GM18907 (cell line): Measurements from ENCODE around the gene OPRD1.
"Not testable (repeated sequence)": the region's sequence is repeated elsewhere in the genome, so short reads cannot be mapped to it uniquely, and the experiment has no call there.

Experiments
- ATAC-seq: cut with Tn5 transposase; IDR thresholded peaks from one replicate; pipeline ENCODE4 v1.9.1; 2021; ENCODE audit warnings: mild to moderate bottlenecking, moderate library complexity; ENCODE audit not compliant: unreplicated experiment

The OPRD1 gene

GRCh38 chr1:28840928-28841544 is 29.1 kb downstream of the OPRD1 start:
- ATAC-seq, result no peak

GRCh38 chr1:28845786-28846543 is 34.0 kb downstream of the OPRD1 start:
- no peak for ATAC-seq

- not testable (repeated sequence) for ATAC-seq
Observed at GRCh38 chr1:28847207-28847606, 35.2 kb downstream of the OPRD1 start.

DNA sequence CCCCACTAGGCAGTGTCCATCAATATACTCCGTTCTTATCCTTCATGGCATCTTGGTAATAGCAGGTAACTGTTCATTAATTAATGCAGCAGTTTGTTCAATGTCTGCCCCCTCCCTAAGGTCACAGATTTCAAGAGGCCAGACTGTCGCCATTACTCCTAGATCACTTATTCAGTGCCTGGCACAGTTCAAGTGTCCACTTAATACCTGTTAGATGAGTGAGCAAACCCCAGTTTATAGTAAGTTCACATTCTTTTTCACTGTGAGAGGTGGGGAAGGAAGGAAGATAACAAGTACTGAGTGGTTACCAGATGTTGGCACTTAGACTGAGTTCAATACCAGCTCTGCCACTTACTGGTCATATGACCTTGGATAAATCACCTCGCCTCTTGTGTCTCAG is 36.4 kb downstream of the OPRD1 start:
- ATAC-seq, result no peak

- no peak for ATAC-seq
Observed at GRCh38 chr1:28853093-28853742, 41.2 kb downstream of the OPRD1 start.

DNA sequence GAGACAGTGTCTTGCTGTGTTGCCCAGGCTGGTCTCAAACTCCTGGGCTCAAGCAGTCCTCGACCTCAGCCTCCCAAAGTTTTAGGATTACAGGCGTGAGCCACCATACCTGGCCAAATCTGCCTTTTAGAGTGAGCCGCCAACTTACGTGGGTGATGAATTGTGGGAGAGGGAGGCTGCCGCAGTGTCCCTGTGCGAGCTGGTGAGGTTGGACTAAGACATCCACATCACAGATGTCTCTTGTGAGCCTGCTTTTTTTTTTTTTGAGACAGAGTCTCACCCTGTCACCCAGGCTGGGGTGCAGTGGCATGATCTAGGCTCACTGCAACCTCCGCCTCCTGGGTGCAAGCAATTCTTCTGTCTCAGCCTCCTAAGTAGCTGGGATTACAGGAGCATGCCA is 42.4 kb downstream of the OPRD1 start:
- ATAC-seq, result not testable (repeated sequence)

GRCh38 chr1:28855046-28855445 is 43.1 kb downstream of the OPRD1 start:
- no peak for ATAC-seq

- ATAC-seq, result no peak
Observed at GRCh38 chr1:28855469-28855951, 43.5 kb downstream of the OPRD1 start.

DNA sequence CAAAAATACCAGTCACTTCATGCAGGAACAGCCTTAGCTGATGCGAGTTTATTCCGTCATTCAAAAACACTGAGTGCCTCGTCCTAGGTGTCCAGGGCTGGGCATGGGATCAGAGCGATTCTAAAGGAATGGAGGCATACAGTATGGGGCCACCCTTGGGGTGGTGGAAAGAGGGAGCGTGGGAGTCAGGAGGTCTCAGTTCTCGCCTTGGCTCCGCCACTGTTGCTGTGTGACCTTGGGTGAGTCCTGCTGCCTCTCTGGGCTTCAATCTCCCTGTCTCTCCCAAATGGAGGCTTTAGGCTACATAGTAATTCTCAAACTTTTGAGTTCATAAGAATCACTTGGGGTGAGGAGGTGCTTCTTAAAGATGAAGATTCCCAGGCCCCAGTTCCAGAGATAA is 44.0 kb downstream of the OPRD1 start:
- ATAC-seq, result no peak

- peak; percentile 60 for ATAC-seq
Observed at GRCh38 chr1:28860332-28861073, 48.5 kb downstream of the OPRD1 start.

- no peak for ATAC-seq
Observed at GRCh38 chr1:28862571-28863403, 50.8 kb downstream of the OPRD1 start.

- no peak for ATAC-seq
Observed at GRCh38 chr1:28864695-28865094, 52.7 kb downstream of the OPRD1 start.

DNA sequence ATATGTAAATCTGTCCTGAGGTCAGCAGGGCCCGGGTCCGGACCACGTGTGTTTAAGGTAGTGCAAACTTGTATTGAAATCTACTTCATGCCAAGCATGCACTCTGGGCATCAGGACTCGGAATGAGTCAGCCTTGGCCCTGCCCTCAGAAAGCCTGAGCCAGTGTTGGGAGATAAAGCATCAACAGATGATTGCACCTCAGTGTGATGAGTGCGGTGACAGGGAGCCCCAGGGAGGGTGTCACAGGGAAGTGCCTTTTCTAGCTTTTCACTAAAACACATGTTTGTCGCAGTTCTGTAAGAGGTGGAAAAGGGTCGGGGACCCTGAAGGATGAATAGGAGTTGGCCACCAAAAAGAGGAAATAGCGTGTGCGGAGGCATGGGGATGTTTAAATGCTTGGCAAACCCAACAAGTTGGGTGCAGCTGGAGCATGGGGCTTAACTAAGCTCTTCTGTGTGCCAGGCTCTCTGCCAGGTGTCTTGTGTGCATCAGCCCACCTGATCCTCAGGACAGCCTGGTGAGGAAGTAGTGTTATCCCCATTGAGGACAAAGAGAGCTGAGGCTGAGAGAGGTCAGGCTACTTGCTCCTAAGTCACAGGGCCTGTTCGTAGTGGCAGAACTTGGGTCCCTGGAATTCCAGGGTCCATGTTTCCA is 54.2 kb downstream of the OPRD1 start:
- no peak for ATAC-seq

DNA sequence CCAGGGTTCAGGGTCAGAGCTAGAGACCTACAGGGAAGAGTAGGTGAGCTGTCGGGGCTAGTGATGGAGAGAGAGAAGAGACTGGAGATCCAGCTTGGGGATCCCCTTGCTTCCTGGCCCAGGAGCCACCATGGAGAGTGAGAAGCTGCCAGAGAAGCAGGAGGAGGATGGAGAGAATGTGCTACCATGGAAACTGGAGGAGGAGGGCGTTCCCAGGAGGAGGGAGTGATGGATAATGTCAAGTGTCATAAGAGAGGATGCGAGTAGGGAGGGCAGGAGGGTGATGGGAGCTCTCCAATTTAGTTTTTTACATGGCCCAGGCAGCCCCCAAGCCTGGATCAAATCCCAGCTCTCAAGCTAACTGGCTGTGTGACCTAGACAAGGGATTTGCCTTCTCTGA is 55.9 kb downstream of the OPRD1 start:
- ATAC-seq, result no peak

- ATAC-seq, result no peak
Observed at GRCh38 chr1:28869952-28870351, 58.0 kb downstream of the OPRD1 start.

DNA sequence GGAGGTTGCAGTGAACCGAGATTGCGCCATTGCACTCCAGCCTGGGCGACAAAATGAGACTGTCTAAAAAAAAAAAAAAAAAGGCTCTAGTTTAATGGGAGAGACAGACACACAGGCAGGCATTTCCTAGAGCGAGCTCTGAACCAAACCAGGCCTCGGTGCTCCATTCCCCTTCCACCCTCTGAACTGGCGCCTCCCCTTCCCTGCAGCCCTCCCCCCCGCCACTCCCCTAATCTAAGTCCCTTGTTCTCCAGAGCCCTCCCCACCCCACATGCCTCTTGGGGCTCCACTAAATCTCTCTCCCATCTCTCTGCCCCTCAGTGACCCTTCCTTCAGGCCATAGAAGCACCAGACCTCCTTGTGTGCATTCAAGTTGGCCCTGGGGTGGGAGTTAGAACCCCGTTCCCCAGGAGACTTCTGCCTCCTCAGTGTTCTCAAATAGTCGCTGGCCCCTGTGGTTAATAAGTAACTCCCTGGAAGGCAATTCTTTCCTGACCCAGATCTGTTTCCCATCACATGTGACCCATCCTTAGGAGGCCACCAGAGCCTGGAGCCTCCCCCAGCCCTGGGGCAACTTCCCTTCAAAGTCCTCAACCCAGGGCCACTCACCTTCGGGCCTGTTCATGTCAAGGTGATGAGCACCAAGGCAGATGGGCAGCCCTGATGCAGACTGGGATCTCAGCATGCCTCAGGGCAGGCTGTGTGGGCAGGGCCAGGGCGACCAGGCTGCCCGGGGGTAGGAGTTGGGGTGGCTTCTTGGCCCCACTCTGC is 59.8 kb downstream of the OPRD1 start:
- ATAC-seq, result no peak

DNA sequence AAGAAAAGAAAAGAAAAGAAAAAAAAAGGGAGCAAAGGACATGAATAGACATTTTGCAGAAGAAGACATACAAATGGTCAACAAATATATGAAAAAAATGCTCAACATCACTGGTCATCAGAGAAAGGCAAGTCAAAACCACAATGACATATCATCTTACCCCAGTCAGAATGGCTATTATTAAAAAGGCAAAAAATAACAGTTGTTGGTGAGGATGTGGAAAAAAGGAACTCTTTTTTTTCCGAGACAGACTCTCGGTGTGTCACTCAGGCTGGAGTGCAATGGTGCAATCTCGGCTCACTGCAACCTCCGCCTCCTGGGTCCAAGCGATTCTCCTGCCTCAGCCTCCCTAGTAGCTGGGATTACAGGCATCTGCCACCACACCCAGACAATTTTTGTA is 63.2 kb downstream of the OPRD1 start:
- ATAC-seq, result not testable (repeated sequence)

- ATAC-seq, result peak; percentile 64
Observed at GRCh38 chr1:28877132-28877781, 65.3 kb downstream of the OPRD1 start.

GRCh38 chr1:28878796-28879195 is 66.8 kb downstream of the OPRD1 start:
- no peak for ATAC-seq
